GM12801 (cell line): ENCODE results near the gene TNS3.

Source experiments
- TF ChIP-seq, protein P1 (sequence below): IDR thresholded peaks from one replicate; pipeline ENCODE4 v1.5.1; 2011; ENCODE audit warnings: control low read depth; ENCODE audit not compliant: insufficient read length; ENCODE audit errors: extremely low read depth

TNS3 gene

GRCh38 chr7:47330026-47330425, 251.9 kb downstream of the TNS3 start:
- TF ChIP-seq, protein P1, sequence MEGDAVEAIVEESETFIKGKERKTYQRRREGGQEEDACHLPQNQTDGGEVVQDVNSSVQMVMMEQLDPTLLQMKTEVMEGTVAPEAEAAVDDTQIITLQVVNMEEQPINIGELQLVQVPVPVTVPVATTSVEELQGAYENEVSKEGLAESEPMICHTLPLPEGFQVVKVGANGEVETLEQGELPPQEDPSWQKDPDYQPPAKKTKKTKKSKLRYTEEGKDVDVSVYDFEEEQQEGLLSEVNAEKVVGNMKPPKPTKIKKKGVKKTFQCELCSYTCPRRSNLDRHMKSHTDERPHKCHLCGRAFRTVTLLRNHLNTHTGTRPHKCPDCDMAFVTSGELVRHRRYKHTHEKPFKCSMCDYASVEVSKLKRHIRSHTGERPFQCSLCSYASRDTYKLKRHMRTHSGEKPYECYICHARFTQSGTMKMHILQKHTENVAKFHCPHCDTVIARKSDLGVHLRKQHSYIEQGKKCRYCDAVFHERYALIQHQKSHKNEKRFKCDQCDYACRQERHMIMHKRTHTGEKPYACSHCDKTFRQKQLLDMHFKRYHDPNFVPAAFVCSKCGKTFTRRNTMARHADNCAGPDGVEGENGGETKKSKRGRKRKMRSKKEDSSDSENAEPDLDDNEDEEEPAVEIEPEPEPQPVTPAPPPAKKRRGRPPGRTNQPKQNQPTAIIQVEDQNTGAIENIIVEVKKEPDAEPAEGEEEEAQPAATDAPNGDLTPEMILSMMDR: no peak

DNA sequence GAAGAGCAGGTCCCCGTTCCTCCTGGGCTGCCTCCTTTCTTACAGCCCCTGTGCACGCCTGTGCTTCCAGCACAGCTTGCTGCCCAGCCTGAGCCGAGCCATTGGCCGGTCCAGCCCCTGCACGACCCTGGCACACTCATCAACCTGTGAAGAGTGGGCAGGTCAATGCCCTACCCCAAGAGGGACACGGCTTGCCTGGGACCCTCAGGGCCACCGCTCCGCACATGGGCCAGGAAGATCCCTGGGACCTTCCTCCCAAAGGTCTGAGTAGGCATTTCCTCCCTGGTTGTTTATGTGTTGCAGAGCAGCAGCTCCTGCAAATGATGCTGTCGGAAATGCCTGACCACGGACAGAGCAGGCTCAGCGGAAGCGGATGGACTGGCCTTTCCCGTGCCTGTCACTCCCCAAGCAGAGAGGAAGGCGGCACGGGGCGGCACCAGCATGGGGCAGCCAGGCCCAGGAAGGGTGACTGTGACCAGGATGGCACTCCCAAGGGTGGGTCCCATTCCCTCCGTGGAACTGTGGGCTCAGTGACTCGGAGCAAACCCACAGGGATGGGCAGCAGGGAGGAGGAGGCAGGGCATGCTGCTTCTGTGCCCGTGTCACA, 252.5 kb downstream of the TNS3 start:
- TF ChIP-seq, protein P1: no peak

- TF ChIP-seq, protein P1: no peak
Observed at GRCh38 chr7:47328392-47329319, 253.3 kb downstream of the TNS3 start.

GRCh38 chr7:47327698-47328391, 254.1 kb downstream of the TNS3 start:
- TF ChIP-seq, protein P1: no peak

- TF ChIP-seq, protein P1: no peak
Observed at GRCh38 chr7:47327346-47327697, 254.6 kb downstream of the TNS3 start.

DNA sequence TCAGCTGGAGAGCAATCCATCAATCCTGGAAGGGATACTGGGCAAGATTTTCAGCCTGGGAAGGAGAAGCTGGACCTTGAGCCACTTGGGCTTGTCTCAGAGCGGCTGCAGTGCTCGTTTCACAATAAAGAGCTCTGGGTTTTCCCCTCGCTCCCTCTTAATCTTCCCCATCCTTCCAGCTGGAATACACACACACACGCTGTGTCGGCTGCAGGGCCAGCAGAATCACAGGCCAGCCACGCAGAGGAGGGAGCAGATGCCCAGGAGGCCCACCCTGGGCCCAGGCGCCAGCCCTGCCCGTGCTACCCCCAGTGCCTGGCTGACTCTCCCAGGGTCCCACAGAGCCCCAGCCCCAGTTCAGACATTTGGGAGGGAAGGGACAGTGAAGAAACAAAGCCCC, 255.1 kb downstream of the TNS3 start:
- TF ChIP-seq, protein P1: no peak

DNA sequence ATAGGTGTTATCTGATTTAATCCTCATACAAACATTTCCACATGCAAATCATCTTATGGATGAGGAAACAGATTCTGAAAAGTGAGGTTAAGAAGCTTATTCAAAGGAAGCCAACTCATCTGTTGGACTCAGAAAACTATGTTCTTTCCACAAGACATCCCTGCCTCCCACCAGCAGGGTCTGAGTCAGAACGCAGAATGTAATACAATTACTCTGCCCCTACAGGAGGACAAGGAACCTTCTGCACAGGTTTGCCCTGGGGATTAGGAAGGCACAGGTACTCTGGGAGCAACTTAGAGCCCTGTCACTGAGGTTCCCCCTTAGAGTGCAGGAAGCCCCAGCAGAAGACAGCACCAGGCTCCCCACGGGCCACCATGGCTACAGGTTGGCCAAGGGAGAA, 255.7 kb downstream of the TNS3 start:
- TF ChIP-seq, protein P1: no peak
